HepG2 (cell line): ENCODE data around the gene PPP1R7. TPM values are rescaled to one million over a fixed set of nuclear protein-coding genes. Genes with fewer than 3 reads are reported as not detected.

Experiments
- GFI1 ChIP-seq: sonication (generic); formaldehyde crosslinking; IDR thresholded peaks from 2 replicates; pipeline ENCODE4 v1.5.0; 2020; ENCODE audit warnings: missing genetic modification reagents, mild to moderate bottlenecking, borderline replicate concordance
- HCFC1 ChIP-seq: fragments of 150-350 bp; IDR thresholded peaks from 2 replicates; pipeline ENCODE4 v1.6.1; 2014; ENCODE audit warnings: low read depth, low read length
- HOXA7 ChIP-seq: sonication (generic); formaldehyde crosslinking; IDR thresholded peaks from 2 replicates; pipeline ENCODE4 v1.8.1; 2022; ENCODE audit warnings: mild to moderate bottlenecking, missing genetic modification reagents, moderate library complexity
- MXD4 ChIP-seq: IDR thresholded peaks from 2 replicates; pipeline ENCODE4 v1.6.1; 2016; ENCODE audit warnings: mild to moderate bottlenecking, missing biosample characterization, missing genetic modification reagents
- MXI1 ChIP-seq: IDR thresholded peaks from 3 replicates; pipeline ENCODE4 v1.6.1; 2012; ENCODE audit warnings: low read depth, low read length, inconsistent platforms, borderline replicate concordance
- POLR2AphosphoS2 ChIP-seq: IDR thresholded peaks from 2 replicates; pipeline ENCODE4 v1.6.1; 2011; ENCODE audit warnings: low read depth, low read length, improper control_type of control experiment
- RXRA ChIP-seq: sonication (generic); formaldehyde crosslinking; IDR thresholded peaks from 2 replicates; pipeline ENCODE4 v1.5.1; 2020; ENCODE audit warnings: missing genetic modification reagents
- THYN1 ChIP-seq: sonication (generic); formaldehyde crosslinking; IDR thresholded peaks from 2 replicates; pipeline ENCODE4 v1.8.1; 2023; ENCODE audit warnings: low read depth, mild to moderate bottlenecking, moderate library complexity, missing genetic modification reagents, borderline replicate concordance
- ZNF263 ChIP-seq: sonication (generic); formaldehyde crosslinking; IDR thresholded peaks from 2 replicates; pipeline ENCODE4 v1.4.0; 2020; ENCODE audit warnings: missing genetic modification reagents
- ZNF782 ChIP-seq: sonication (generic); formaldehyde crosslinking; IDR thresholded peaks from 2 replicates; pipeline ENCODE4 v1.4.0; 2020; ENCODE audit warnings: missing genetic modification reagents, mild to moderate bottlenecking, borderline replicate concordance
- ZNF850 ChIP-seq: sonication (generic); formaldehyde crosslinking; conservative IDR thresholded peaks from 2 replicates; pipeline ENCODE4 v1.9.0; 2021; ENCODE audit warnings: mild to moderate bottlenecking, missing genetic modification reagents
- polyA plus RNA-seq, 8 experiments: library from polyadenylated mRNA; depleted of rRNA in 3 of 8; stranded (reverse) in 7 of 8; unstranded in 1 of 8; fragments of >200 nt; fragmentation: Illumina TruSeq in 4 of 8; extraction: Trizol in 4 of 8; gene quantifications; 2 replicates each; pipeline versions ENCODE4 v1.2.1 to v1.2.3, GENCODE V29; 2011 to 2016; ENCODE audit warnings: low read depth in 4 of 8, missing spikeins in 1 of 8, mixed read lengths in 1 of 8; ENCODE audit not compliant: insufficient read depth in 1 of 8
- total RNA-seq, 5 experiments: library from RNA; depleted of rRNA; stranded (reverse); fragments of >200 nt; fragmentation: Illumina TruSeq; extraction: Trizol; gene quantifications; 2 replicates each; pipeline ENCODE4 v1.2.3, GENCODE V29; 2016; ENCODE audit warnings: low read depth in 1 of 5
- TF ChIP-seq, protein P1 (sequence below): sonication (generic); formaldehyde crosslinking; IDR thresholded peaks from 2 replicates; pipeline ENCODE4 v1.5.0; 2020; ENCODE audit warnings: mild to moderate bottlenecking, missing genetic modification reagents
- TF ChIP-seq, protein P2 (sequence below): sonication (generic); formaldehyde crosslinking; IDR thresholded peaks from 2 replicates; pipeline ENCODE4 v1.4.0; 2020; ENCODE audit warnings: missing genetic modification reagents
- TF ChIP-seq, protein P3 (sequence below), 2 experiments: sonication (generic) in 1 of 2; formaldehyde crosslinking in 1 of 2; IDR thresholded peaks; 2 replicates each; pipeline versions ENCODE4 v1.4.0 to v1.6.1; 2018 to 2020; ENCODE audit warnings: missing genetic modification reagents in 2 of 2, borderline replicate concordance in 1 of 2, low read depth in 1 of 2, mild to moderate bottlenecking in 1 of 2, missing biosample characterization in 1 of 2
- TF ChIP-seq, protein P4 (sequence below): sonication (generic); formaldehyde crosslinking; IDR thresholded peaks from 2 replicates; pipeline ENCODE4 v1.4.0; 2020; ENCODE audit warnings: mild to moderate bottlenecking, missing genetic modification reagents

Gene PPP1R7
- total and polyA plus RNA-seq, 2 of the 13 experiments (the other 11 are each of a cell fraction or from before 2014, with no cell fraction given), result 33.3 to 67.9 TPM

DNA sequence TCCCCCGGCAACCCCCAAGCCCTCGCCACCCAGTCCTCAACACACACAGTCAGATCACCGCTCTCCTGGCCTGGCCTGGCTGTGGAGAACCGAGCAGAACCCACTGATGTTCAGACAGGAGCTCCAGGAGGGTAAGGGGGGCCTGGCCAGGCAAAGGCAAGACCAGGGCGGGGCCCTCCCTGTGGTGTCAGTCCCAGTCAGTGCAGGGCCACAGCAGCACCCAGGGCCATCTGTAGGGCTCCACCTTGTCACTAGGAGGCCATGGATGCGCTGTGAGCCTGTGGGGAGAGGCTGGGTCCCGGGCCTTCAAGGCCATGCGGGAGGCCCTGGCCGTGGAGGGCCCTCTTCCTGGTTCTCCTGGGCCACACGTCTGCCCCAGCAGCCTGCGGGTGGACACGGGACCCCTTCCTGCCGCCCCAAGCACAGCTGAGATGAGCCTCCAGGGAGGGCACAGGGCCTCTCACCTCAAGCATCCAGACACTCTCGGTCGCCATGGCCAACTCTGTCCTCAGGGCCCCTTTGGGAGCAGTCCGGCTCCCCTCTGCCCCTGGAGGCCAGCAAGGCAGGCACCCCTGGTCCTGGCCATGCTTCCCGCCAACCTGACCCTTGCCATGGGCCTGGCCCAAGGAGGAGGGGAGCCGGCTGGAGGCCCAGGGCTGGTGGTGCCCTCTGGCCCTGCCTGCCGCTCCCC, 40.2 kb downstream of the PPP1R7 start (continued):
- TF ChIP-seq, protein P1, sequence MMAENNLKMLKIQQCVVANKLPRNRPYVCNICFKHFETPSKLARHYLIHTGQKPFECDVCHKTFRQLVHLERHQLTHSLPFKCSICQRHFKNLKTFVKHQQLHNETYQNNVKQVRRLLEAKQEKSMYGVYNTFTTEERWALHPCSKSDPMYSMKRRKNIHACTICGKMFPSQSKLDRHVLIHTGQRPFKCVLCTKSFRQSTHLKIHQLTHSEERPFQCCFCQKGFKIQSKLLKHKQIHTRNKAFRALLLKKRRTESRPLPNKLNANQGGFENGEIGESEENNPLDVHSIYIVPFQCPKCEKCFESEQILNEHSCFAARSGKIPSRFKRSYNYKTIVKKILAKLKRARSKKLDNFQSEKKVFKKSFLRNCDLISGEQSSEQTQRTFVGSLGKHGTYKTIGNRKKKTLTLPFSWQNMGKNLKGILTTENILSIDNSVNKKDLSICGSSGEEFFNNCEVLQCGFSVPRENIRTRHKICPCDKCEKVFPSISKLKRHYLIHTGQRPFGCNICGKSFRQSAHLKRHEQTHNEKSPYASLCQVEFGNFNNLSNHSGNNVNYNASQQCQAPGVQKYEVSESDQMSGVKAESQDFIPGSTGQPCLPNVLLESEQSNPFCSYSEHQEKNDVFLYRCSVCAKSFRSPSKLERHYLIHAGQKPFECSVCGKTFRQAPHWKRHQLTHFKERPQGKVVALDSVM, result peak; percentile 59; the same call in 1 of the 2 replicates
- no peak for TF ChIP-seq ZNF850 (CRISPR knock-in tag)
- no peak for TF ChIP-seq ZNF263 (CRISPR knock-in tag)
- TF ChIP-seq ZNF782, result 0 out of 2 replicates have a peak, but pooled peaks have one; percentile 25
- TF ChIP-seq, protein P2, sequence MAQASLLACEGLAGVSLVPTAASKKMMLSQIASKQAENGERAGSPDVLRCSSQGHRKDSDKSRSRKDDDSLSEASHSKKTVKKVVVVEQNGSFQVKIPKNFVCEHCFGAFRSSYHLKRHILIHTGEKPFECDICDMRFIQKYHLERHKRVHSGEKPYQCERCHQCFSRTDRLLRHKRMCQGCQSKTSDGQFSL (CRISPR knock-in tag), result no peak
- no peak for TF ChIP-seq HCFC1
- no peak for TF ChIP-seq THYN1 (CRISPR knock-in tag)
- TF ChIP-seq HOXA7 (CRISPR knock-in tag), result no peak
- TF ChIP-seq, protein P3, sequence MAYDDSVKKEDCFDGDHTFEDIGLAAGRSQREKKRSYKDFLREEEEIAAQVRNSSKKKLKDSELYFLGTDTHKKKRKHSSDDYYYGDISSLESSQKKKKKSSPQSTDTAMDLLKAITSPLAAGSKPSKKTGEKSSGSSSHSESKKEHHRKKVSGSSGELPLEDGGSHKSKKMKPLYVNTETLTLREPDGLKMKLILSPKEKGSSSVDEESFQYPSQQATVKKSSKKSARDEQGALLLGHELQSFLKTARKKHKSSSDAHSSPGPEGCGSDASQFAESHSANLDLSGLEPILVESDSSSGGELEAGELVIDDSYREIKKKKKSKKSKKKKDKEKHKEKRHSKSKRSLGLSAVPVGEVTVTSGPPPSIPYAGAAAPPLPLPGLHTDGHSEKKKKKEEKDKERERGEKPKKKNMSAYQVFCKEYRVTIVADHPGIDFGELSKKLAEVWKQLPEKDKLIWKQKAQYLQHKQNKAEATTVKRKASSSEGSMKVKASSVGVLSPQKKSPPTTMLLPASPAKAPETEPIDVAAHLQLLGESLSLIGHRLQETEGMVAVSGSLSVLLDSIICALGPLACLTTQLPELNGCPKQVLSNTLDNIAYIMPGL (CRISPR knock-in tag; IDR thresholded peaks at IDR 0.05; ENCODE audit: borderline replicate concordance in 1 of 2, low read depth in 1 of 2), result 0 out of 4 replicates have a peak, but pooled peaks of 1 of the 2 experiments have one; percentile 30
- no peak for TF ChIP-seq POLR2AphosphoS2
- no peak for TF ChIP-seq MXD4 (CRISPR knock-in tag)
- TF ChIP-seq RXRA, result peak; percentile 9; the same call in 1 of the 2 replicates
- no peak for TF ChIP-seq GFI1 (CRISPR knock-in tag)
- TF ChIP-seq, protein P4, sequence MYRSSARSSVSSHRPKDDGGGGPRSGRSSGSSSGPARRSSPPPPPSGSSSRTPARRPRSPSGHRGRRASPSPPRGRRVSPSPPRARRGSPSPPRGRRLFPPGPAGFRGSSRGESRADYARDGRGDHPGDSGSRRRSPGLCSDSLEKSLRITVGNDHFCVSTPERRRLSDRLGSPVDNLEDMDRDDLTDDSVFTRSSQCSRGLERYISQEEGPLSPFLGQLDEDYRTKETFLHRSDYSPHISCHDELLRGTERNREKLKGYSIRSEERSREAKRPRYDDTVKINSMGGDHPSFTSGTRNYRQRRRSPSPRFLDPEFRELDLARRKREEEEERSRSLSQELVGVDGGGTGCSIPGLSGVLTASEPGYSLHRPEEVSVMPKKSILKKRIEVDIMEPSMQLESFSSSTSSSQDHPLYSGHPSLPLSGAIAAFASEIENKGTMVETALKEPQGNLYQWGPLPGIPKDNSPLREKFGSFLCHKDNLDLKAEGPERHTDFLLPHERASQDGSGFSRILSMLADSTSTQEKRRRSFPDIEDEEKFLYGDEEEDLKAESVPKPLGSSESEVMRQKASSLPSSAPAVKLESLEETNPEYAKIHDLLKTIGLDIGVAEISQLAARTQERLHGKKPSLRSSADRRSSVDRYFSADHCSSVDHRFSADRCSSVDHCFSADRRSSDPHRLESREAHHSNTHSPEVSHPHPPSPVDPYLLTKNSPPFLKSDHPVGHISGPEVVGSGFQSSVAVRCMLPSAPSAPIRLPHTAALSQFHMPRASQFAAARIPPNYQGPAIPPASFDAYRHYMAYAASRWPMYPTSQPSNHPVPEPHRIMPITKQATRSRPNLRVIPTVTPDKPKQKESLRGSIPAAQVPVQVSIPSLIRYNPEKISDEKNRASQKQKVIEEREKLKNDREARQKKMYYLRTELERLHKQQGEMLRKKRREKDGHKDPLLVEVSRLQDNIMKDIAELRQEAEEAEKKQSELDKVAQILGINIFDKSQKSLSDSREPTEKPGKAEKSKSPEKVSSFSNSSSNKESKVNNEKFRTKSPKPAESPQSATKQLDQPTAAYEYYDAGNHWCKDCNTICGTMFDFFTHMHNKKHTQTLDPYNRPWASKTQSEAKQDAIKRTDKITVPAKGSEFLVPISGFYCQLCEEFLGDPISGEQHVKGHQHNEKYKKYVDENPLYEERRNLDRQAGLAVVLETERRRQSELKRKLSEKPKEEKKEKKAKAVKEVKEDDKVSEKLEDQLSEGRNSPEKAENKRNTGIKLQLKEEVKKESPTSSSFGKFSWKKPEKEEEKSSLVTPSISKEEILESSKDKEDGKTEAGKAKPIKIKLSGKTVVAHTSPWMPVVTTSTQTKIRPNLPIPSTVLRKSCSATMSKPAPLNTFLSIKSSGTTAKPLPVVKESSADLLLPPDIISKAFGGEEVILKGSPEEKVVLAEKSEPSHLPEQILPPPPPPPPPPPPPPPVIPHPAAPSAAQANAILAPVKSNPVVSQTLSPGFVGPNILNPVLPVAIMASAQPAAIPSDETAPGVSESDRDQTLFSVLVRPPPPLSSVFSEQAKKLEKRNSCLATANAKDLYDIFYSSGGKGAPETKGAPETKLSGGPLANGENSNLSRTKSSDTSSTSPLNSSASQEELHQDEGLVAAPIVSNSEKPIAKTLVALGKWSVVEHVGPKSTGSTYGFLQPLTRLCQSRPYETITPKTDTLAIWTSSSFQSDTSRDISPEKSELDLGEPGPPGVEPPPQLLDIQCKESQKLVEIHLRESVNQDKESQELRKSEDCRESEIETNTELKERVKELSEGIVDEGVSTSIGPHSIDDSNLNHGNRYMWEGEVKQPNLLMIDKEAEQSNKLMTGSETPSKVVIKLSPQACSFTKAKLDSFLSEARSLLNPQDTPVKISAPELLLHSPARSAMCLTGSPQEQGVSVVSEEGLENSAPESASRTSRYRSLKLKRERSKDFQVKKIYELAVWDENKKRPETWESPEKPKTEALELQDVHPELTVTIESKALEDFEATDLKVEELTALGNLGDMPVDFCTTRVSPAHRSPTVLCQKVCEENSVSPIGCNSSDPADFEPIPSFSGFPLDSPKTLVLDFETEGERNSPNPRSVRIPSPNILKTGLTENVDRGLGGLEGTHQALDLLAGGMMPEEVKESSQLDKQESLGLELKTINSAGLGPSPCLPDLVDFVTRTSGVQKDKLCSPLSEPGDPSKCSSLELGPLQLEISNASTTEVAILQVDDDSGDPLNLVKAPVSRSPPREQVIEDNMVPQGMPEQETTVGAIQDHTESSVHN, result no peak
- TF ChIP-seq MXI1, result no peak
